Subcutaneous abdominal adipose tissue (tissue), 5 donors: ENCODE measurements around the gene TPSD1.
"Not testable (repeated sequence)": the region's sequence is repeated elsewhere in the genome, so short reads cannot be mapped to it uniquely, and the experiment has no call there.

Experiments
- H3K27ac ChIP-seq: one replicate; pipeline ENCODE4 v1.7.0; 2013; ENCODE audit warnings: low read depth, mild to moderate bottlenecking, inconsistent platforms, low read length, moderate library complexity
- H3K27me3 ChIP-seq, 5 donors: one replicate each; pipeline ENCODE4 v1.7.0; 2013; ENCODE audit warnings: low read length in 5 of 5, inconsistent platforms in 1 of 5; ENCODE audit not compliant: control insufficient read depth in 5 of 5, insufficient read depth in 4 of 5
- H3K36me3 ChIP-seq, 5 donors: one replicate each; pipeline ENCODE4 v1.7.0; 2013; ENCODE audit warnings: low read length in 5 of 5; ENCODE audit not compliant: control insufficient read depth in 5 of 5, insufficient read depth in 5 of 5
- H3K4me1 ChIP-seq, 5 donors: one replicate each; pipeline ENCODE4 v1.7.0; 2013; ENCODE audit warnings: low read length in 5 of 5, mild to moderate bottlenecking in 3 of 5, moderate library complexity in 1 of 5; ENCODE audit not compliant: control insufficient read depth in 5 of 5, insufficient read depth in 5 of 5
- H3K4me3 ChIP-seq, 5 donors: one replicate each; pipeline ENCODE4 v1.7.0; 2013; ENCODE audit warnings: low read length in 5 of 5, low read depth in 1 of 5
- H3K9ac ChIP-seq, 5 donors: one replicate each; pipeline ENCODE4 v1.7.0; 2013; ENCODE audit warnings: low read length in 5 of 5, mild to moderate bottlenecking in 4 of 5, moderate library complexity in 3 of 5
- H3K9me3 ChIP-seq, 5 donors: one replicate each; pipeline ENCODE4 v1.7.0; 2013; ENCODE audit warnings: low read length in 5 of 5; ENCODE audit not compliant: control insufficient read depth in 5 of 5
- donor health status: healthy.
- donor health status: healthy.
- donor health status: healthy.
- donor health status: healthy.
- donor health status: healthy.

TPSD1 gene

DNA sequence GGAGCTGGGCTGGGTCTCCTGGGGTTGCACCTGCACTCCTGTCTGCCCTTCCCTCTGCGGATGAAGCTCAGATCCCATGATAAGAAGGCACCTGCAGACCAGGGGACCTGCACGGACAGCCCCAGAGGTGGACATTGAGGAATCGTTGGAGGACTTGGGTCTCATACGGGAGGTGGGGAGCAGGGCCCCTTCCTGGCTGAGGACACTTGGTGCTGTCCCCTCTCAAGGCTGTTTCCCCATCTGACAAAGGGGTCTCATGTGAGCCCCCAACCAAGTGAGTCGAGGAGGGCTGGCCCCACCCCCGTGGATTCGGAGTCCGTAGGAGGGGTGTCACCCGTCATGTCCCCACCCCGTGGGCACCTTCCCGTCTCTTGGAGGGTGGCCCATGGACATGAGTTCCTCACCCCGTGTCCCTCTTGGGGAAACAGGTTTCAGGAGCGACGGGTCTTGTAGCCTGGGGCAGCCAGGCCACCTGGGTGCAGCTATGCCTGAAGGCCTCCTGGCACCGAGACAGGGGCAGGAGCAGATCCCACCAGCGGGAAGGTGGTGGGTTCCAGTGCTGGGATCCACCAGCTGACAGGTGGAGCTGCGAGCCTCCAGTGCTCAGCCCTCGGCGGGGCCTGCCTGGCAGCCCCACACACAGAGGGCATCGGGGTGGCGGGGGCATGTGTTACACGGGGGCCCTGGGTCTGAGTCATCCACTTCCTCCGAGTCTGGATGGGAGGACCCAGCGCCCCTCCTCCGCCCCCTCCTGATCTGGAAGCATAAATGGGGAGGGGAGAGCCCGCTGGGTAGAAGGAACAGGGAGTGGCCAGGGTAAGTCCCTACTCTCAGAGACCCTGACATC is at the start of gene TPSD1:
TSS of gene TPSD1 (plus strand) at position 794 of the 847 bp plus-strand sequence. CDS start 212 bp downstream, outside the sequence.
- H3K4me3 ChIP-seq, H3K36me3 ChIP-seq, H3K4me1 ChIP-seq, H3K27ac ChIP-seq, H3K9me3 ChIP-seq, H3K9ac ChIP-seq: not testable (repeated sequence)
- peaks cover 22 to 34% (median 26%) of the 10 kb centered on the region in 5 donors for H3K27me3 ChIP-seq

GRCh38 chr16:1206326-1206725 is 49.5 kb upstream of the TPSD1 start:
- Histone ChIP-seq H3K9ac (no peak overlapping the region), H3K36me3 (no peaks in the 10 kb centered on the region), H3K27me3 (peaks cover 0 to 7% (median 4%) of the 10 kb centered on the region in 5 donors), H3K27ac (no peak overlapping the region), H3K4me1 (no peaks in the 10 kb centered on the region), H3K9me3 (no peaks in the 10 kb centered on the region), H3K4me3 (no peak overlapping the region)

- no peak overlapping the region for H3K27ac ChIP-seq
- no peak overlapping the region for H3K9ac ChIP-seq
- peaks cover 0 to 7% (median 4%) of the 10 kb centered on the region in 5 donors for H3K27me3 ChIP-seq
- H3K9me3 ChIP-seq = no peaks in the 10 kb centered on the region
- H3K36me3 ChIP-seq = no peaks in the 10 kb centered on the region
- no peak overlapping the region for H3K4me3 ChIP-seq
- no peaks in the 10 kb centered on the region for H3K4me1 ChIP-seq
Observed at GRCh38 chr16:1206786-1207185, 49.1 kb upstream of the TPSD1 start.

DNA sequence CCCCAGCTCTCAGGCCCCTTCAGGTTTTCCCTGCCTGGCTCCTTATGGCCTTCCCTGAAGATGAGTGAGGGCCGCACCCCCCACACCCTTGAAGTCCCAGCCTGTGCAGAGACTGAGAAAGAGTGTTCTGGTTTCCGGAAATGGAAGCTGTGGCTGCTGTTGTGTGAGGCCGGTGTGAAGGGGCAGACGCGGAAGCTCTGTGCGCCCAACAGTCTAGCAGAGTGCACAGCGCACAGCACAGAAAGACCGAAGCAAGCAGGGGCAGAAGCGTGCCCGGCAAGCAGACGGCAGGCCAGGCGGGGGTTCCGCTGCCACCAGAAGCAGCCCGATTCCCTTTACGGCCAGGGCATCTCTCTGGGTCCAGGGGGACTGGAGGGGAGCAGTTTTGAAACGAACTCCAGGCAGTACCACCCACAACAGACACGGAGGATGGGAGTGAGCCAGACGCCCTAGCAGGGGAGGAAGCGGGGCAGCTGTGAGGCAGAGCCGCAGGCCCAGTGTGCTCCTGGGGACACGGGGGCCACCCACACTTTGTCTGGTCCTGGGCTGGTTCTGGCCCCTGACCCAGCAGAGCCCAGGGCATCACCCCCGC is 47.5 kb upstream of the TPSD1 start:
- Histone ChIP-seq H3K9ac (no peak overlapping the region), H3K9me3 (no peaks in the 10 kb centered on the region), H3K27me3 (peaks cover 0 to 9% (median 4%) of the 10 kb centered on the region in 5 donors), H3K27ac (no peak overlapping the region), H3K4me3 (no peak overlapping the region), H3K4me1 (no peaks in the 10 kb centered on the region), H3K36me3 (no peaks in the 10 kb centered on the region)

- Histone ChIP-seq H3K4me3 (no peak overlapping the region), H3K4me1 (no peaks in the 10 kb centered on the region), H3K27ac (no peak overlapping the region), H3K9ac (no peak overlapping the region), H3K9me3 (no peaks in the 10 kb centered on the region), H3K27me3 (peaks cover 0 to 9% (median 4%) of the 10 kb centered on the region in 5 donors), H3K36me3 (no peaks in the 10 kb centered on the region)
Observed at GRCh38 chr16:1209081-1209480, 46.8 kb upstream of the TPSD1 start.

DNA sequence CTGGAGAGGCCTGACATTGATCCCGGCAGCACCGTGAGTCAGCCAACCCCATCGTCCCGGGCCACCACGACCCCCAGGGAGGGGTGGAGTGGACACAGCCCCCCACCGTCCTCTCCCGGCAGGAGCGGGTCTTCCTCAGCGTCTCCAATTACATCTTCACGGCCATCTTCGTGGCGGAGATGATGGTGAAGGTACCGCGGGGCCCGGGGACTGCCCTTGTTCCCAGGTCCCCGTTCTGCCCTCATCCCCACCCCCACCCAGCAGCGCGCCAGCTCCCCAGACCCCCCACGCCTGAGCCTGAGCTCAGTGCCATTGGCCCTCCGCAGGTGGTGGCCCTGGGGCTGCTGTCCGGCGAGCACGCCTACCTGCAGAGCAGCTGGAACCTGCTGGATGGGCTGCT is 45.4 kb upstream of the TPSD1 start:
- no peak overlapping the region for H3K27ac ChIP-seq
- H3K36me3 ChIP-seq = no peaks in the 10 kb centered on the region
- H3K27me3 ChIP-seq = peaks cover 2 to 10% (median 4%) of the 10 kb centered on the region in 5 donors
- no peaks in the 10 kb centered on the region for H3K9me3 ChIP-seq
- H3K4me3 ChIP-seq = no peak overlapping the region
- no peaks in the 10 kb centered on the region for H3K4me1 ChIP-seq
- no peak overlapping the region for H3K9ac ChIP-seq

GRCh38 chr16:1211451-1212268 is 44.2 kb upstream of the TPSD1 start:
- Histone ChIP-seq H3K4me1 (no peaks in the 10 kb centered on the region), H3K36me3 (no peaks in the 10 kb centered on the region), H3K27ac (no peak overlapping the region), H3K9me3 (no peaks in the 10 kb centered on the region), H3K4me3 (no peak overlapping the region), H3K27me3 (peaks cover 2 to 9% (median 4%) of the 10 kb centered on the region in 5 donors), H3K9ac (no peak overlapping the region)

DNA sequence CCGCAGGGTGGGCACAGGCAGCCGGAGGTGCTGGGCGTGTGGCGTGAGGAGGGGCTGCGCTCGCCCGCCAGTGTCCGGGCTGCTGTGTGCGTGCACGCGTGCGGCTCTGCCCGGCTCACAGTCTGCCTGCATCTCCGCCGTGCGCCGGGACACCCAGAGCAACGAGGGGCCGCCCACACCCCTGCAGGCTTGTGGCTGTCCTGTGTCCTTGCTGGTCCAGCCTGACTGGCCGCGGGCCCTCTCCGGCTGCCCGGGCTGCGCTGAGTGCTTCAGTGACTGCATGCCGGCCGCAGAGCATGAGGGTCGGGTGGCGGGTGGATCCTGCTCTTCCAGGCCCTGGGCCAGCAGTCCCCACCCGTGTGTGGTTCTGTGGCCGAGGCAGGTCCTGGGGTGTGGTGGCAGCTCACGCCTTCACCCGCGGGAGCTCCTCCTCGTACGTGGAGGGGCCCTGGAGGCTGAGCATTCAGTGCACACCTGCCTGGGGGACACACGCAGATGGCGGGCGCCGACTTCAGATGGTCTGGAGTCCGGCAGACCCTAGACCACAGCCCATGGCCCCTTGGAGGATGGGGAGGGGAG is 43.2 kb upstream of the TPSD1 start:
- Histone ChIP-seq H3K4me3 (no peak overlapping the region), H3K4me1 (no peaks in the 10 kb centered on the region), H3K36me3 (no peaks in the 10 kb centered on the region), H3K9me3 (no peaks in the 10 kb centered on the region), H3K27me3 (peaks cover 1 to 10% (median 3%) of the 10 kb centered on the region in 5 donors), H3K9ac (no peak overlapping the region), H3K27ac (no peak overlapping the region)

DNA sequence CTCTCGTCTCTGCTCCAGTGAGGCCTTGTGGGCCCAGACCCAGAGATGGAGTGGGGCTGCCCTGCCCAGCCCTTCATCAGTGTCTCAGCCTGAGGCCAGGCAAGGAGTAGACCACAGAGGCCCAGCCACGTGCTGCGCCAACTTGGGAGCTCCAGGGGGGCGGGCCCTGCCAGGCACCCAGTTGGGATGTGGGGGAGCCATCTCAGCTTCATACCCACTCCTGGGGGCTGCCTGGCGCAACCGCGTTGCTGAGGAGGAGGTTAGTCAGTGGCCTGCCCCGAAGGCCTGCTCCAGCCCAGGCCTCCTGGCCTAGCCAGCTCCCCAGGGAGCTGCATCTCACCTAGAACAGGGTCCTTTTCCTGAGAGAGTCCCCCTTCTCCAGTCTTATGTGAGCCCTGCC is 42.6 kb upstream of the TPSD1 start:
- H3K27ac ChIP-seq = no peak overlapping the region

More for the DNA sequence above, 42.6 kb upstream of the TPSD1 start:
- Histone ChIP-seq H3K9me3 (no peaks in the 10 kb centered on the region), H3K4me1 (no peaks in the 10 kb centered on the region), H3K4me3 (no peak overlapping the region), H3K27me3 (peaks cover 0 to 12% (median 2%) of the 10 kb centered on the region in 5 donors), H3K9ac (no peak overlapping the region), H3K36me3 (no peaks in the 10 kb centered on the region)
